ENCODE results near the gene LIFR.
"Not testable (repeated sequence)": the region's sequence is repeated elsewhere in the genome, so short reads cannot be mapped to it uniquely, and the experiment has no call there.

Gene LIFR

DNA sequence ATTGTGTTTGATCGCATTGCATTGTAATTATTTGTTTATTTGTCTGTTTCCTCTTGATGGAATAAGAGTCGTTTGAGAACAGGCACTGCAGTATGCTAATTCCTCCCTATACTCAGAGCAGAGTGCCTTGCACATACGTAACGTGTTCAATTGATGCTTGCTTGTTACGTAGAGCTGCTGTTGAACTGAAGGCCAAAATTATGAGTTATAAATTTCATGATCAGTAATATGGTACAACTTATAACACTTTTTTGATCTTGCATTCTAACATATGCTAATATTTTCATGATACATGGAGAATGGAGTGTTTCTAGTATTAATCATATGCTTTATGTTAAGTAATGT lies 26.5 kb upstream of the LIFR start:
- no peak for DNase-seq
- intact Hi-C loops (cut with DNase I), result no loop called here

DNA sequence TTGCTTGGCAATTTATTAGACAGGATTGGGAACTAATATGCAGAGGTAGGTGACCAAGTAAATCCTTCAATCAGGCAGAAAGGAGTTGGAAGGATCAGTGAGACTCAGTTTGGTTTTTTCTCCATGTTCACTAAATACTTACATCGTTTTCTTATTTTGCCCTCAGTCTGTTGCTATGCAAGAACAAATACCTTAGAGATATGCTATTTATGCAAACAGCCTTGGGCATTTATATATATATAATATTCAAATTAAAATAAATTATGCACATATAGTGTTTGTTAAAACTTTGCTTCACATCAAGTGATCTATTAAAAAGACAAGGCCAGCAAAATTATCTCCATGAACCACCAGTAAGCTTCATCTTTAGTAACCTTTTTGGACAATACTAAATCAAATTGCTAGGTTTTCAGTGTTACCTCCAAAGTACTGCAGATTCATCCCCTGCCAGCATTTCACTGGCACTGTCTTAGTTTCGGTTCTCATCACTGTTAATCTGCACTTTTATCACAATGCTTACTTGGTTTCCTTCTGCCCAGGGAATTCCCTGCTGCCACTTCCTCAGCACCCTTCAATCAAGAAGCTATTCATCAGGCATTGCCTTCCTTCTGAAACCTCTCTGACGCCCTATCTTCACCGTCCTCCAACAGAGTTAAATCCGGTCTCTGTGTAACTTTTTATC lies 26.0 kb upstream of the LIFR start:
- peak in 1 of 42 donors; percentile 8 for DNase-seq
- intact Hi-C loops (cut with DNase I), result no loop called here

DNA sequence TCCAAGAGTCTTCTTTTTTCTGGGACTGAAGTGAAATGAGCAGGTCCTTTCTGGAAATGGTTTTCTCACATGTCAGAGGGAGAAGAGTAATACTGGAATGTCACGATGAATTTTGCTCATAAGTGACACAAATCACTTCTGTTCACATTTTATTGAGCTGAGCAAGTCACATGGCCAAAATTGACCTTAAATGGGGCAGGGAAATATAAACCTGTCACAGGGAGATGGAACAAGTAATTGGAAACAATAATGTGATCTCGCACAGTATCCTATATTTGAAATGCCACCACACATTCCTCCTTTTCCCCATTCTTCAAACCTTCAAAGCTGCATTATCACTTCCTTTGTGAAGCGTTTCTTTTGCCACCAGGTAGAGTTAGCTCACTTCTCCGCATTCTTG lies 25.2 kb upstream of the LIFR start:
- no peak for DNase-seq
- intact Hi-C loops (cut with DNase I), result no loop called here

DNA sequence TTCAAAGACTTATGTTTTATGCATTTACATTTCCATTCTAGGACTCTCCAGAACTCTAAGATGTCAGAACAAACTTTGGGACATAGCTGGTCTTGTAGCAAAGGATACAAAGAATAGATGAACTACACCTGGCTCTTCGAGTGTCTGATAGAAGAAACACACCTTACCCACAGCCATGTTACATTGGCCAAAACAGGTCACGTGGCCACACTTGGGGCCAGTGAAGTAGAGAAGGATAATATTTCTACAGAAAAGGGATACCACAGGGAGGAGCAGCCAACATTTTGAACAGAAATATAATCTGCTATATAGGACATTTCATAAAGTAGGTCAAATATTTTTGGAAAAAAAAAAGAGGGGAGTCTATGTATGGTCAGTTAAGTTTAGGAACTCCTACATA lies 22.7 kb upstream of the LIFR start:
- no peak for DNase-seq
- intact Hi-C loops (cut with DNase I), result no loop called here

DNA sequence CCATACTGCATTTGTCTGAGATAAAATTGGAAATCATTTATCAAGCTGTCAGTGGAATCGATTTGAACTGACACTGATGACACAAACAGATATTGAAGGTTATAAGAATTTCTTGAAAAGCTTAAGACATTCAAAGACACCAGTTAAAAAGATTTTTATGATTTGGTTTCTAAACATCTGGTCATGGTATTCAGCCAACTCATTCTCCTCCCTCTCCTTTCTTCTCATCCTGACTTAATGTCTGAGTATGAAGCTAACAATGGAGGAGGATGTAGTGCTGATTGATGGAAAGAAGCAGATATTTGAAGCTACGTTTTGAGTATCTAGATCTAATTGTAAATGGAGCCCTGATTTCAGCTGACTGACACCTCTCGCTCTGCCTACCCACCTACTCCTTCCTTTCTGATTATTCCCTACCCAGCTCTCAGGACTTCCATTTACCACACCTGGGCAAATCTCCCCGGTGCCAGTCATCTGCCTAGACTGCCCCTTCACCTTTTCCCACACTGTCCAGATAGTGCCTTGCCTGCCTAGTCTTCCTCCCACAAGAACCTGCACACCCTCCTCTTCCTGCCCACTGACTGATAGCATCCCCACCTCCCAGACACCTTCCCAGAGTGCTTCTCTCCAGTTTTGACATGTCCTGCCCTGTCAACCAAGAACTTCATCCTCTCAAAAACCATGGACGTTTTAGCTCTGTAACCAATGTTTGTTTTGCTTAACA lies 20.7 kb upstream of the LIFR start:
- DNase-seq, result no peak
- intact Hi-C loops (cut with DNase I), result no loop called here

DNA sequence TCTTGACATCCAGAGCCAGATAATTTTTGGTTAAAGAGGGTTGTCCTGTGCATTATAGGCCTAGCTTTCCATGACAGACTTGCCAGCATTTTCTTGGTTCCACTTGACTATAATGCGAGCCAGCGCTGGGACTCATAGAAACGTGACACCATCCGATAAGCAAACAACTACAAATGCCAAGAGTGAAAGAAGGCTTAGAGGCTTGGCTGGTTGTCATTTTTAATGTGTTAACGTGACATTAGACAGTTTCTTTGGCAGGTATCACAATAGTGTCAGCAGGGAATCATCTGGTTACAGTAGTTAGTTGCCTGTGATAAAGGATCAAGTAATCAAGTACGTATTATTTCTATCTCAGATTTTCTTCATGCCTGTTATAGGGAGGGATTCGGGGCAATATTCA lies 20.0 kb upstream of the LIFR start:
- intact Hi-C loops (cut with DNase I), result no loop called here
- DNase-seq, result no peak

DNA sequence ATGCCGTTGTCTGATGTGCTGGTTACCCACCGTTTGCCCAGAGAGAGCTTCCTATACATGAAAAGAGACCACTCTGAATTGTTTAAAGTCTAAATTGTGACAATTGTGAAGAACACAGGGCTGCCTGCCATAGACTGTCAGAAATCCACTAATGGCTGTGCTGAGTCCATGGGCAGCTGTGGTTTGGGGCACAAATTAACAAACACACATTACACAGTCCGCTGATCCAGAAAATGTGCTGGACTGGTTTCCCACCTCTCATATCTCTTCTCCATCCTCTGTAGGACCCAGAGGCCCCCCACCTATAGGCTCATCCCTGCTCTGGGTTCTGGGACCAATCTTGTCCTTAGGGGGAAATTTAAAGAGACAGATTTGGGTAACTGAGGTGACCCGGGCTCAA lies 19.0 kb upstream of the LIFR start:
- DNase-seq, result no peak
- intact Hi-C loops (cut with DNase I), result no loop called here

DNA sequence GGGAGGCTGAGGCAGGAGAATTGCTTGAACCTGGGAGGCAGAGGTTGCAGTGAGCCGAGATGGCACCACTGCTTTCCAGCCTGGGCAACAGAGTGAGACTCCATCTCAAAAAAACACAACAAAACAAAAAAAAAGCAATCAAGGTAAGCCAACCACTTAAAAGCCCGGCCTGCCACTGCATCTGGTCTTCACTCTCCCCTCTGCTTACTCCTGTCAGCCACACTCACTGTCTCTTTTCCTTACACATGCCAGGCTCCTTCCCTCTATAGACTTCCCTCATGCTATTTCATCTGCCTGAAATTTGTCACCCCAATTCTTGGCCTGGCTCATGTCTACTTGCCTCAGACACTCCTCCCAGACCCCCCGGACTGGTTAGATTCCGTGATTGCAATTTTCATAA lies 17.6 kb upstream of the LIFR start:
- intact Hi-C loops (cut with DNase I), result no loop called here
- DNase-seq, result no peak

DNA sequence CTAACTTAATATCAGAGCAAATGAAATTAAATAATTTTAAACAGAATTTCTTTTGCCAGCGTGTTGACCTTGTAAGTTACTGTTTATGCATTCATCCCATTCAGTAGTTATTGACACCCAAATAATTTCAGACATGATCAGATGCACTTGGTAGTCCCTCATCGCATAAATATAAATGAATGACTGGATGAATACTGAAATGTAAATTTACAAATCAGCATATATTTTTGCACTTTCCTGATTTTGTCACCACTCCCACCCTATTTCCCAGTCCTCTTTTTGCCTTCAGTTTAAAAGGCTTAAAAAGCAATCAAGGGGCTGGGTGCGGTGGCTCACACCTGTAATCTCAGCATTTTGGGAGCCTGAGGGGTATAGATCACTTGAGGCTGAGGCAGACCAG lies 17.1 kb upstream of the LIFR start:
- intact Hi-C loops (cut with DNase I), result no loop called here

DNA sequence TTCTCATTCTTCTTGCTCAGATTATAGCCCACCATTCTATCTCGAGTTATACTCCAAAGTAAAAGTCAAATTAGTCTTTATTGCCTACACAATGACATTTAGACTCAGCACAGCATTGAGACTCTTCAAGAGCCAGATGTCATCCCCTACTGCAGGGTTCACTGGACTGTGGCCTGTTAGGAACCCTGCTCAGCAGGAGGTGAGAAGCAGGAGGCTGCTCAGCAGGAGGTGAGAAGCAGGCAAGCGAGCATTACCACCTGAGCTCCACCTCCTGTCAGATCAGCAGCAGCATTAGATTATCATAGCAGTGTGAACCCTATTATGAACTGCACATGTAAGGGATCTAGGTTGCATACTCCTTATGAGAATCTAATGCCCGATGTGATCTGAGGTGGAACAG lies 12.7 kb upstream of the LIFR start:
- no peak for DNase-seq
- intact Hi-C loops (cut with DNase I), result no loop called here

More for the DNA sequence above, 17.1 kb upstream of the LIFR start:
- DNase-seq, result no peak

DNA sequence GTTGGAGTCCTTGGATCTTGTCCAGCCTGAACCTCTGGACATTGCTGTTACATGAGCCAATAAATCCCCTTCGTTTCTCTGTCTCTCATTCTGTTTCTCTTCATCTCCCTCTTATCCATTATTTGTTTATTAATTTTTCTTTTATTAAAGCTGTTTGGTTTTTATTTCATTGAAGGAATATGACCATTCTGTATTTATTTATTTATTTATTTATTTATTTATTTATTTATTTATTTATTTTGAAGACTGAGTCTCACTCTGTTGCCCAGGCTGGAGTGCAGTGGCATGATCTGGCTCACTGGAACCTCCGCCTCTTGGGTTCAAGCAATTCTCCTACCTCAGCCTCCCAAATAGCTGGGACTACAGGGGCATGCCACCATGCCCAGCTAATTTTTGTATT lies 10.9 kb upstream of the LIFR start:
- intact Hi-C loops (cut with DNase I); DNase-seq: not testable (repeated sequence)

DNA sequence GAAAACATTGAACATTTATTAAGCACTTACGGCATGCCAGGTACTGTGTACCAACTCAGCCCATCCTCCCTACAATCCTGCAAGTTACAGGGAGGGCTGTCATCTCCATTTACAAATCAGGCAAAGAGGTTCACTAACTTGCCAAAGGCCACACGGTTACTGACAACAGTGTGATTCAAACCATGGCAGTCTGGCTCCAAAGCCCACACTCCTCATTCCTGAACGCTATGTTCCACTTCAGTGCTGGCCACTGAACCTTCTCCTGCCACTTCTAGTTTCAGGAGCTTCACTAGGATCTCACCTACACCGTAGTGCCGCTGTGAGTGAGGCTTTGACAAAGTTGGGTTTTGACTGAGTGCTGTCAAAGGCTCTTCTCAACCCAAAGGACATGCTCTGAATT lies 7.2 kb upstream of the LIFR start:
- DNase-seq, result no peak
- intact Hi-C loops (cut with DNase I), result no loop called here

DNA sequence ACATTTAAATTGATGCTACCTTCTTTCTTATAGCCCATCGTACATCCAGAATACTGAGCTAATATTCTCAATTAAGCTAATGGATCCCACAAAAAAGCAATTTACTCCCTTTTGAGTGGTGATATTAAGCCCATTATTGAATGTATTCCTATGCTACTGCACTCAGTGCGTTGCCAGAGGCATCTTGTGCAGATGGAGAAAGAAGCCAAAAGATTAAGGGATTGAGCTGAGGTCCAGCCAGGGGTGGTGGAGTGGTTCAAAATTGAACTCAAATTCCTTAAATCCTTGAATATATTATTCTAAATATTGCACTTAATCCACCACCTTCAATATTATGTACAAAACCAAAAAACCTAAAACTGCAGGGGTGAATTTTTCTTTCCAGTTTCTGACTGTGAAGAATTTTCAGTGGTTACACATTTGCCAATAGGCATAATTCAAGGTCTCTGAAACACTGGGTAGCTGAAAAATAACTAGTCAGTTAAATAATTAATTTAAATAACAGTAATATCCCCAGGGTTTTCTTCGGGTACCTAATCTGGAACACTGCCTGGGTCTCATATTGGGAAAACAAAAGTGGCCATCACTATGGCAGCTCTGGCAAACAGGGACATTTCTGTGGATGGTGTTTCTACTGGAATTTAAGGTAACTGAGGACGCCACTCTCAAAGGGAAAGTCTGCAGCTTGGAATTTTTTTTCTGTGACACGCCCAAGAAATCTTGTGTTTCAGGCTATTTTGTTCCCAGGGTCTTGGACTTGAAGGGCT lies 6.2 kb upstream of the LIFR start:
- no peak for DNase-seq
- intact Hi-C loops (cut with DNase I), result no loop called here

DNA sequence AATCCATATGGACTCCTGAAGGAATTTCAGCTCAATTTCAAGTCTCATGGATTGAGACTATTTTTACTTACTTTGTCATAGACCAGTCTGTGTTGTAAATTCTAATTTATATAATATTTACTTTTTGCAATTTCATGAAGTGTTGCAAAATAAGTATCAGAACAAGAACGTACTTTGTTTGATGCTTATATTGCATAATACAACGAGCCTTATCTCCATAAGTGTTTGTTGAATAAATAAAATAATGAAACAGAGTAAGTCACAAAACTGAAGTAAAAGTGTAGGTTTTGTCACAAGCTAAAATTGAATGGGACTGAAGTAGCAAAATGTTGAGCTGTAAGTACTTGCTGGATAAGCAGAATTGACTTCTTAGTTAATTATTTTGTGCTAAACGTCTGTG lies 3.0 kb upstream of the LIFR start:
- no peak for DNase-seq
- intact Hi-C loops (cut with DNase I), result loop anchor here (10.0 kb wide), 2 partner anchors 105 to 245 kb away; no protein-coding TSS in a partner anchor

DNA sequence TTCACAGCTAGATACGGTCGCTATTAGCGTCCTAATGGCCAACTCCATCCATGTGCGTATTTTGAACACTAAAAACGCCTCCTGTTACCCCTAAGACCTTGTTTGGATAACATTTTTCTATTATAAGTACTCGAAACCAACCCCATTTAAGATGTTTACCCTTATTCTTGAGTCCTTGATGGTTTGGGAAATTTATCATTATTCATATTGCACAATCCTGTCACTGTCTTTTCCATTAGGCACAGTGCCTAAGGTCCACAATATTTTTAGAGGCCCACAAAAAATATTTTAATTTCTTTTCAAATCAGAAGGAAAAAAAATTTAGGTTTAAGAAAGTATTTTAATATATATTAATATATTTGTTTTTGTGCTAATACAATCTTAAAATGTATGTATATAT lies 1.3 kb upstream of the LIFR start:
- no peak for DNase-seq
- intact Hi-C loops (cut with DNase I), result loop anchor here (10.0 kb wide), 2 partner anchors 107 to 247 kb away; no protein-coding TSS in a partner anchor

DNA sequence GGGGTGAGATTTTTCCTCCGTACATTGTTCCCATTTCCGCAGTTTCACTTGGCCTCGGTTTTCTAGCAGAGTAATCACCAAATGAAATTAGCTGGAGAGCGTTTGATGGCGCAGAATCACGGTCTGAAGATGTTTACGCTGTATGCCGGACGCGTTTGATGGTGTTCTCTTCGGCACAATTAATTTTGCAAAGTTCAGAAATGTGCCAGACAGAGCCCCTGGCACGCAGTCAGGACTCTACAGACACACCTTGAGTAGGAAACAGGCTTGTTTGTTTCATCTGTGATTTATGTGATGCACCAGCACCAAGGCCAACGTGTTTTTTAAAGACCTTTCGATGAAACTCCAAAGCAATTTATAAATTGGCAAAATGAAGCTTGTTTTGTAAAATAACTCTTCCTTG lies 863 bp upstream of the LIFR start:
- intact Hi-C loops (cut with DNase I), result loop anchor here (10.0 kb wide), 2 partner anchors 107 to 247 kb away; no protein-coding TSS in a partner anchor
- peak in 3 of 42 donors; percentile 24 to 40 (median 25) for DNase-seq

DNA sequence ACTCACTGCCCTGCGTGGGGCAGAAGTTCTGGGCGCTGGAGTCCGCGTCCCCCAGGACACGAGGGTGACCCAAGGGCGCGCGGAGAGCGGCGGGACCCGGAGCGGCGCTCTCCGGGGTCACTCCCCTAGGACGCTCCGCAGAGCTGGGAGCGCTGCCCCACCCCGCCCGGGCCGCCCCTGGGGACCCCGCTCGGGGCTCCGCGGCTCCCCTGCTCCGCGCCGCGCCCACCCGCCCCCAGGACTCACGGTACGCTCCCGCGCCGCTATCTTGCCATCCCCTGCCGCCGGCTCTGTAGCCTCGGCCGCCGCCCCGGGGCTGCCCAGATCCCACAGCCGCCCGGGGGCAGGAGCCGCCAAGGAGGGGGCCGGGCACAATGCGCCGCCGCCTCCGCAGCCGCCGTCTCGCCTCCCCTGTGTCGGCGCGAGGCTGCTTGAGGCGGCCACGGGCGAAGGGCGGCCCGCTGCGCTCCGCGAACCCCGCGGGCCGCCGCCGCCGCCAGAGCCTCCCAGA lies 303 bp downstream of the LIFR start:
- intact Hi-C loops (cut with DNase I), result loop anchor here (10.0 kb wide), 2 partner anchors 109 to 249 kb away; no protein-coding TSS in a partner anchor
- DNase-seq, result peak in 6 of 42 donors; percentile 8 to 43 (median 28)

DNA sequence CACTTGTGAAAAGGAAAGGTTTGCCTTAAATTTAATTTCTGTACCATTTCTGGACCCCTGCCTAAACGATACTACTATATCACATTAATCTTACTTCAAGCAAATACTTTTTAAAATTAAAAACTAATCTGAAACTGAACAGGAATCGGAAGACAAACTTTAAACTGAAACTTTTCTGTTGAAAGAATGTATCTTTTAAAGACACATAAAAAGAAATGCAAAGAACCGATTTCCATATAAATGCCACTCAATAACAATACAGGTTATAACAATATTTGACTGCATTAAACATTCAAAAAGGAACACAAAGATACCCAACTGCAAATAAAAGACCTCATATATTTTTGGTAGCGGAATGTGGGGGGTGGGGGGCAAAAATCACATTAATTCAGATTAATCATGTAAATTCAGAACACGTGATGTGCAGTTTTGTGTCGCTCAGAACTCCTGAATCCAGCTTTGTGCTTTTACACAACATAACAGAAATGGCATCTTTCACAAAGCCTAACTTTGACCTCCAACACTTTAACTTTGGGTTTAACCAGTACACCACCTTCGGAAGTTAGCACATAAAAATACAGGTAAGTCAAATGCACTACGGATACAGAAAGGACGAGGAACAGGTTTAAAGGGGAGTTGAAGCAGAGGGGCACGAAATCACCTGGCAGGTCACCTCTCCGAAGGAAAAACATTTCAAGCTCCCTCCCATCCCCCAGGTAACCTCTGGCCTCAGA lies 925 bp downstream of the LIFR start:
- no peak for DNase-seq
- intact Hi-C loops (cut with DNase I), result loop anchor here (10.0 kb wide), 2 partner anchors 109 to 249 kb away; no protein-coding TSS in a partner anchor

DNA sequence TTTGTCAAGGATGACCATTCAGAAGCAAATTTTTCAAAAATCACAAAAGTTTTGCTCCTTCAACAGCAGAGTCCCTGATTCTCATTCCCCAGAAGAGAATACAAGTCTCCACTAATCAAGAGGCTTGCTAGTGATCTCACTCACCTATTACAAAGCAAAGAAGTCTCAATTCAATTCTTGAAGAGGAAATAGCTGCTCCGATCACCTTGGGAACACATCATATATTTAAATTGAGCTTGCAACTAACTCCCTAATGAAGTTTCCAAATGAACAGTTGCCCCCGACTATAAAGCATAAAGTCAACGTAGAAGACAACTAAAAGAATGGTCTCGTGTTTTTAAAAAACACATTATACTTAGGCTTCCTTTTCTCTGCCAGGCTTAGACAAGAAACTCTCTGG lies 1.6 kb downstream of the LIFR start:
- DNase-seq, result no peak
- intact Hi-C loops (cut with DNase I), result loop anchor here (10.0 kb wide), 2 partner anchors 110 to 250 kb away; no protein-coding TSS in a partner anchor

All from head of caudate nucleus (tissue), 42 donors.